Brain microvascular endothelial cell (primary cell): ENCODE measurements around the gene CBL.

Source experiments
- DNase-seq: peaks from one replicate; pipeline ENCODE4 v3.0.0-alpha.2; 2020
- H3K27ac ChIP-seq: fragments of 250-450 bp; sonication (Bioruptor Pico); 2 replicates; pipeline ENCODE4 v1.5.1; 2020; ENCODE audit warnings: mild to moderate bottlenecking, moderate library complexity
- H3K27me3 ChIP-seq: fragments of 250-450 bp; sonication (Bioruptor Pico); replicated peaks from 2 replicates; pipeline ENCODE4 v1.5.1; 2020; ENCODE audit warnings: mild to moderate bottlenecking
- H3K36me3 ChIP-seq: fragments of 250-450 bp; sonication (Bioruptor Pico); replicated peaks from 2 replicates; pipeline ENCODE4 v1.5.1; 2020; ENCODE audit warnings: mild to moderate bottlenecking
- H3K4me3 ChIP-seq: 2 replicates; pipeline ENCODE4 v1.5.1; 2011; ENCODE audit warnings: low read depth, mild to moderate bottlenecking, control low read depth, low read length, moderate library complexity
- in situ Hi-C: cut with HindIII; loops from 2 replicates; pipeline ENCODE4 v1.10.0; 2017; ENCODE audit warnings: low sequenced_read_pairs, low pct_ligation_motif_present
- TF ChIP-seq, protein P1 (sequence below): IDR thresholded peaks from 2 replicates; pipeline ENCODE4 v1.5.1; 2011; ENCODE audit warnings: low read depth, mild to moderate bottlenecking, moderate library complexity, low read length, control low read depth, inconsistent platforms; ENCODE audit errors: missing control alignments

The CBL gene

DNA sequence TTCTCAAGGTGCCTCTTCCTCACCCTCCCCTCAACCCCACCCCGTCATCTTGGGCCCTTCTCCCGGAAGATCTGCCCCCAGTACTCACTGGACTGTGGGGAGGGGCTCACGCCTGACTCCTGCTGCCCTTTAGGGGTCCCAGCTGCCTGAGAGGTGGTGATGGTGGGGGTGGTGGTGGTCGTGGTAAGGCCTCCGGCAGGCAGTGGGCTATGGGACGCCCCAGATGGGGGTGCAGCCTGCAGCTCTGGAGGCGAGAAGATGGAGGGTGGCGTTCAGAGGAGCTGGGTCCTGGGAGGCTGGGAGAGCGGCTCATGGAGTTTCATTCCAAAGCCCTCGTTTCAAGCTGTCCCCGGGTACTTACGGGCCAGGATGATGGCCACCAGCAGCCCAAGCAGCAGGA is 139.5 kb downstream of the CBL start:
- in situ Hi-C loops: no loop called here
- DNase-seq: no peak
- Histone ChIP-seq H3K4me3 (no peak overlapping the region), H3K27ac (no peak overlapping the region), H3K27me3 (peaks cover 15% of the 10 kb centered on the region), H3K36me3 (no peaks in the 10 kb centered on the region)
- TF ChIP-seq, protein P1, sequence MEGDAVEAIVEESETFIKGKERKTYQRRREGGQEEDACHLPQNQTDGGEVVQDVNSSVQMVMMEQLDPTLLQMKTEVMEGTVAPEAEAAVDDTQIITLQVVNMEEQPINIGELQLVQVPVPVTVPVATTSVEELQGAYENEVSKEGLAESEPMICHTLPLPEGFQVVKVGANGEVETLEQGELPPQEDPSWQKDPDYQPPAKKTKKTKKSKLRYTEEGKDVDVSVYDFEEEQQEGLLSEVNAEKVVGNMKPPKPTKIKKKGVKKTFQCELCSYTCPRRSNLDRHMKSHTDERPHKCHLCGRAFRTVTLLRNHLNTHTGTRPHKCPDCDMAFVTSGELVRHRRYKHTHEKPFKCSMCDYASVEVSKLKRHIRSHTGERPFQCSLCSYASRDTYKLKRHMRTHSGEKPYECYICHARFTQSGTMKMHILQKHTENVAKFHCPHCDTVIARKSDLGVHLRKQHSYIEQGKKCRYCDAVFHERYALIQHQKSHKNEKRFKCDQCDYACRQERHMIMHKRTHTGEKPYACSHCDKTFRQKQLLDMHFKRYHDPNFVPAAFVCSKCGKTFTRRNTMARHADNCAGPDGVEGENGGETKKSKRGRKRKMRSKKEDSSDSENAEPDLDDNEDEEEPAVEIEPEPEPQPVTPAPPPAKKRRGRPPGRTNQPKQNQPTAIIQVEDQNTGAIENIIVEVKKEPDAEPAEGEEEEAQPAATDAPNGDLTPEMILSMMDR: no peak

DNA sequence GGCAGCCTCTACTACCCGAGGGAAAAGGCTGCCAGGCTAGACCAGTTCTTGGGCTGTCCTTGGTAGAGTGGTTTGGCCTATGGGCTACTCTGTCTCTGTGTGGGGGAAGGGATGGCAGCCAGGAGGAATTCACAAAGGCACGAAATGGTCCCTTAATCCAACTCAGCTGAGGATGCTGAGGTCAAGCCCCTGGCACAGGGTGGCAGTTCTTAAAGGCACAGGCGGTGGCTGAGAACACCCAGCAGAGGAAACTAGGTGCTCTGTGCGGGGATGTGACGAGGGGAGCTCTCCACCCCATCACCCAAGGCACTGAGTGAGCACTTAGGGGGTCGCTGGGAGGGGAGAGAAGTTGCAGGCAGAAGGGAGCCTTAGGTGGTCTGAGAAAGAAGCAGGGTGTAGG is 140.5 kb downstream of the CBL start, which contains the start of gene MFRP:
MFRP (minus strand) TSS at position 101 of the 400 bp plus-strand sequence. CDS start 192 bp downstream, outside the sequence.
- TF ChIP-seq, protein P1: no peak
- Histone ChIP-seq H3K27ac (no peak within 1 kb of the TSS), H3K36me3 (no peaks in the 10 kb centered on the region), H3K4me3 (no peak within 1 kb of the TSS), H3K27me3 (peaks cover 6% of the 10 kb centered on the region)
- in situ Hi-C loops: no loop called here
- no peak for DNase-seq

DNA sequence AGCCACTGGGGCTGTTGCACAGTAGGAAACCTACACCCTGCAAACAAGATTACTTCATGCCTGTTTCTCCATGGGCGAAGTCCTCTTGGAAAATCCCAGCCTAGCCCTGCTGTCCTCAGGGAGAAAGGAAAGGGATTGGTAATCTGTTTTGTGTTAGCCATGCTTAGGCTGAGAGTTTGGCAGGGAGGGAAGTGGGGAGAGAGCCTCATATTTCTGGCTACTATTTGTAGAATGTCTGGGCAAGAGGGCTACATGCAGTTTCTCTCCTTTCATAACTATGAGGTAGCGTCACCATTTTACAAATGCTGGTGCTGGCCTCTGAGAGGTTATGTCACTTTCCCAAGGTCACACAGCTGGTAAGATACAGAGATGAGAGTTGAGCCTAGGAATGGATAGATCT is 141.1 kb downstream of the CBL start:
- in situ Hi-C loops: no loop called here
- Histone ChIP-seq H3K27ac (no peak overlapping the region), H3K36me3 (no peaks in the 10 kb centered on the region), H3K27me3 (peaks cover 6% of the 10 kb centered on the region), H3K4me3 (no peak overlapping the region)
- TF ChIP-seq, protein P1: no peak
- no peak for DNase-seq

DNA sequence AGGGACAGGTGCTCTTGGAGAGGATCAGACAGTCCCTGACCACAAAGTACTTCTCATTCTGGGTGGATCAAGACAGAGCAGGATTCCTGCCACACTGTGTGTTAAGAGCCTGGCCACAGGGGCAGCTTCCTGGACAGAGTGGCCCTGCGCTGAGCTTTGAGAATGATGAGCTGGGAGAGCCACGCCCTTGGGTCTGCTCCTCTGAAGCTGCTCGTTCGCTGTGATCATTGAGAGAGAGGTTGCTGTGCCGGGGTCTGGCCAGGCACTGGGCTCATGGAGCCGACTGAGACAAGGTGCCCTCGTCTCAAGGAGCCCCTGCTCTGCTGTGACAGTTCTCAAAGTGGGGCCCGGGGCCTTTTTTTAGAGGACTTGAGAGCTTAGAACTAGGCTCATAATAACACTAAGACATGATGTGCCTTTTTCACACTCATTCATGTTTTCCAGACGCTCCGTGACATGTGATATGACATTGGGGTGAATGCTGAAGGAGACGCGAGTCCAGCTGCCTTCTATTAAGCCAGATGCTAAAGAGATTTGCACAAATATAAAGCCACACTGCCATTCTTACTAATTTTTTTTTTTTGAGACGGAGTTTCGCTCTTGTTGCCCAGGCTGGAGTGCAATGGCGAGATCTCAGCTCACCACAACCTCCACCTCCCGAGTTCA is 141.9 kb downstream of the CBL start:
- in situ Hi-C loops: no loop called here
- Histone ChIP-seq H3K4me3 (no peak overlapping the region), H3K36me3 (no peaks in the 10 kb centered on the region), H3K27me3 (peaks cover 2% of the 10 kb centered on the region), H3K27ac (no peak overlapping the region)
- DNase-seq: no peak
- TF ChIP-seq, protein P1: no peak

DNA sequence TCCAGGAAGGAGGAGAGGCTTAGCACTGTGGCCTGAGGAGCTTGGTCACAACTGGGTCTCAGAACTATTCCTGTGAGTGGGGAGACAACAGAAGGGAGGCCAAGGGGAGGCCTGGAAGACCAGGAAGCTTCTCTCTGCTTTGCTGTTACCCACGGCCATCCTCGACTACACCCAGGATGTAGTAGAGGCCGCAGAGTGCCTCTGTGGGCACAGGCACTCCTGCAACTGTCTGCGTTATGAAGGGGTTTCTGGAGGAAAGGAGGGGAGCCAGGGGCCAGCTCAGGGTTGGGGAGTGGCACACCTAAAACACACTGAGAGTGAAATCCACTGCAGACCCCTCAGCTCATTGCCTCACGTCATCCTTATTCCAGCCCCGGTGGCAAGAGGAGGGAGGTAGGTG is 144.2 kb downstream of the CBL start:
- TF ChIP-seq, protein P1: no peak
- in situ Hi-C loops: no loop called here
- H3K27me3 ChIP-seq: peaks cover 2% of the 10 kb centered on the region
- H3K4me3 ChIP-seq: no peak overlapping the region
- DNase-seq: no peak
- no peak overlapping the region for H3K27ac ChIP-seq
- no peaks in the 10 kb centered on the region for H3K36me3 ChIP-seq

DNA sequence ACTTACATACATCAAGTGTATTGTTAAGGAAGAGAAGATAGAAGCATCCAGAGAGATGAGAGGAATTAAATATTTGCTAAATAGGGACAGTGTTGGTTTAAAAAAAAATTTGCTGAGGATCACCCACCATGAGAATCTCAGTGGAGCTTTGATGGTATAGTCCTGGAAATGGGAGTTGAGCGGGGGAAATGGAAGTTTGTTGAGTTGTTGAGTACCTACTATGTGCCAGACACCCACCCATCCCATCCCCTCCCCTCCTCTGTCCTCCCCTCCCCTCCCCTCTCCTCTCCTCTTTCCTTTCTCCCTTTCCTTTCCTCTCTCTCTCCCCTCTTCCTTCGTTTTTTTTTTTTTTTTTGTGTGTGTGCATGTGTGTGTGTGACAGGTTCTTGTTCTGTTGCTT is 145.1 kb downstream of the CBL start:
- in situ Hi-C loops: no loop called here
- peaks cover 2% of the 10 kb centered on the region for H3K27me3 ChIP-seq
- no peak for DNase-seq
- H3K4me3 ChIP-seq: no peak overlapping the region
- no peaks in the 10 kb centered on the region for H3K36me3 ChIP-seq
- H3K27ac ChIP-seq: no peak overlapping the region
- TF ChIP-seq, protein P1: no peak
